ENCODE data around the gene SIGLEC8.

SIGLEC8 gene

DNA sequence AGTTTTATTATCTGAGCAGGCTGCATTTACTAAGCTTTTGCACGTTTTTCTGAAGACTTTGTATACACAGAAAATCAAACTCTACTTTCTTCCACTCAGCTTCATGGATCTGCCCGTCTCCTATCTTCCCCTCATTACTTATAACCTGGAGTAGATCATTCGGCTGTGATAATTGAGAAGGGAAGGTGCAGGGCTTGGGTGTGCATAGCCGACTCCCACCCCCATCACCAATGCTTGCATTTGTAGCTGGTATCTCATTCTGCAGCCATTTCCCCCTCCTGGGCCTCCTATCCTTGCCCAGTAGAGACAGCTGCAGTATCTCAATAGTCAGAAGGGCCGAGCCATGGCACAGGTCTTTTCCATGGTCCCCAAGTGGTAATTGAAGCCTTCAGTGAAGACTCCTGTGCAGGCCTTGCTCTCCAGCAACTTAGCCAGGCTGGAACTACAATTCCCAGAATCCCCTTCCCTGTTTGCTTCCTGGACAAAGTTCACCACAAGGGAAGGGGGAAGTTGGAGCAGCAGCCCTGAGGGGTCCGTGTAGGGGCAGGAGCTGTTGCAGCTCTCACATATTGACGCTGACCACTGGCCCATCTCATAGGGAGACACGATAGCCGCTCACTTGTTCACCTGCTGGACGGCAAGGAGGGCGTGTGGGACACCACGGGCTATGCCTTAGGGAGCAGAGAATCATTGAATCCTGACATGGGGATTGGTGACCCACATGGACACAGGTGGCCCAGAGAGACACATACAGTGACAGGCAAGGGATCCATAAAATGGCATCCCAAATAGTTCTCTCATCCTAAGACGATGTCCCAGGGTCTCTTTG lies 2.1 kb upstream of the SIGLEC8 start:
- DNase-seq (ENCODE audit: low read depth): no peak
- TF ChIP-seq, protein P1, sequence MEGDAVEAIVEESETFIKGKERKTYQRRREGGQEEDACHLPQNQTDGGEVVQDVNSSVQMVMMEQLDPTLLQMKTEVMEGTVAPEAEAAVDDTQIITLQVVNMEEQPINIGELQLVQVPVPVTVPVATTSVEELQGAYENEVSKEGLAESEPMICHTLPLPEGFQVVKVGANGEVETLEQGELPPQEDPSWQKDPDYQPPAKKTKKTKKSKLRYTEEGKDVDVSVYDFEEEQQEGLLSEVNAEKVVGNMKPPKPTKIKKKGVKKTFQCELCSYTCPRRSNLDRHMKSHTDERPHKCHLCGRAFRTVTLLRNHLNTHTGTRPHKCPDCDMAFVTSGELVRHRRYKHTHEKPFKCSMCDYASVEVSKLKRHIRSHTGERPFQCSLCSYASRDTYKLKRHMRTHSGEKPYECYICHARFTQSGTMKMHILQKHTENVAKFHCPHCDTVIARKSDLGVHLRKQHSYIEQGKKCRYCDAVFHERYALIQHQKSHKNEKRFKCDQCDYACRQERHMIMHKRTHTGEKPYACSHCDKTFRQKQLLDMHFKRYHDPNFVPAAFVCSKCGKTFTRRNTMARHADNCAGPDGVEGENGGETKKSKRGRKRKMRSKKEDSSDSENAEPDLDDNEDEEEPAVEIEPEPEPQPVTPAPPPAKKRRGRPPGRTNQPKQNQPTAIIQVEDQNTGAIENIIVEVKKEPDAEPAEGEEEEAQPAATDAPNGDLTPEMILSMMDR (IDR thresholded peaks at IDR 0.05; ENCODE audit: low read depth, low read length, missing control alignments): no peak
- no peak overlapping the region for H3K4me3 ChIP-seq (ENCODE audit: low read depth, low read length)

DNA sequence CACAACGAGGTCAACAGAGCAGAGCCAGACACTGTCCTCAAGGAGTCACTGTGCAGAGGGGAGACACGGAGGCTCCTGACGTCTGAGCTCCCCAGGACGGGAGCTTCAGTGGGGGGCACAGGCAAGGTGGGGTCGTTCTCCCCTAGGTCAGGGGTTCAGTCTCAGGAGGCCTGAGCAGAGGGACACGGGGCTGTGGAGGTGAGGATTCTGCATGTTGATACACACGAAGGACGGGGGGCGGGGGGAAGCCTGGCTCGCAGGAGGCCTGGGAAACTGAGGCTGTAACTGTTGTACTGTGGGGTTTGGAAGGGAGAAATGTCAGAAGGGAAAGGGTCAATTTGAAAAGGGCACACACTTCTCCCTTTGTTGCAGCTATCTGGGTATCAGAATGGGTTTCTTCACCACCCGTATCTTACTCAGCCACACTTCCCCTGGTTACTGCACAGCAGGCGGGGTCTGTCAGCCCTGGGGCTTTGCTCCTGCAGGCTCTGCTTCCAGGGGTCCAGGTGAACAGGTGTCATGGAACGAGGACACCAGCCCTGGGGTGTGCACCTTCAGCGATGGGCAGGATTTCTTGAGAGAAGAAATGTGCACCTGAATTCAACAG lies 748 bp upstream of the SIGLEC8 start:
- TF ChIP-seq, protein P1 (IDR thresholded peaks at IDR 0.05; ENCODE audit: low read depth, low read length, missing control alignments): no peak
- DNase-seq (ENCODE audit: low read depth): no peak
- H3K4me3 ChIP-seq (ENCODE audit: low read depth, low read length): no peak overlapping the region

DNA sequence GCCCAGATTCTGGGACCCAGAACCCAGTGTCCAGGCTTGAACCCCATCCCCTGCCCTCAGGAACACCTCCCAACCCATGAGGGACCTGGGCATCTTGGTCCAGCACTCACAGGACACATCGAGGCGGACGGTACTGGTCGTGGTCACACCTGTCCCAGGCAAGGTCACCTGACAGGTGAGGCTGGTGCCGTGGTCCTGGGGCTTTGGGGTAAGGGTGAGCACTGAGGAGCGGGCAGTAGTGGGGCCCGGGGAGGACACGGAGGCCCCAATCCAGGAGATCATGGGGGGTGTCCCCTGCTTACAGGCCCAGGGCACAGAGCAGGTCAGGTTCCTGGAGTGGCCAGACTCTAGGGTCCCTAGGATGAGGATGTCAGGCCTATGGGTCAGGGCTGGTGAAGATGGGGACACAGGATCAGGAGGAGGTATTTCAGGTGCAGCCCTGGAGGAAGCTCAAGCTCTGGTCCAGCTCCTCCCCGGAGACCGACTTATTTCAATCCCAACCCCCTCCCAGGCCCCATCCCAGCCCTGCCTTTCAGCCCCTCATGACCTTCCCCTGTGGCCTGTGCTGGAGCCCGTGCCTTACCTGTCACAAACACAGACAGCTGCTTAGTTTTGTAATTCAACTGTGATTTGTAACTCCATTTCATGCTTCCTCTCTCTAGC lies 772 bp downstream of the SIGLEC8 start:
- no peak for DNase-seq (ENCODE audit: low read depth)
- no peak overlapping the region for H3K4me3 ChIP-seq (ENCODE audit: low read depth, low read length)
- TF ChIP-seq, protein P1 (IDR thresholded peaks at IDR 0.05; ENCODE audit: low read depth, low read length, missing control alignments): no peak

DNA sequence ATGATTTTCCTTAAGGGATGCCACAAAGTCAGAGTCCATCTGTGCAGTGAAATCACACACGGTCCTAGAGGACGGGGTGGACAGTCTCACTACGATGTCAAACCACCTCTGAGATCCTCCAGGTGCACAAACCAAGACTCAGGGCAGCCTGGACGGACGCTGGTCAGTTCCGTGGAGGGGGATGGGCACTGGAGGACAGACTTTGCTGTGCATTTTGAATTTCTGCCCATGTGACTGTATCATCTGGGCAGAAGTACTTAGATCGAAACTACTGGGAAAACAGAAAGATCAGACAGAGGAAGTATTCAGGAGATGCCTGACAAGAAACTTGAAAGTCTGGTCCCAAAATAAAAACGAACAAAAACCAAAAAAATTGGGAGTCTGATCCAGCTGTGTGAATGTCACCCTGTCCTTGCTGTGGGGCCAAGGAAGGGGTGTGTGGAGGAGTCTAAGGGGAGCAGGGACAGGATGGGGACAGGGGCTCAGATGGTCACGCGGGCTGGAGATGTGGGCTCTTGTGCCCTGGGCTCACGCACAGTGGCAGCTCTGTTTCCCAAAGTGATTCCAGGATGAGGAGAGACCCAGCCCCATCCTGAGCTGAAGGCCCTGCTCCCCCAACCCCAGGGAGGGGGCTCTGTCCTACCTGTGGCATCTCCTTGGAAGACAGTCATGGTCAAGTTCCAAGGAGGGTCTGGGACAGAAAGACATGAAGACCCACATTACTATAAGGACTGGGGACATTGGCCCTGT lies 1.5 kb downstream of the SIGLEC8 start:
- TF ChIP-seq, protein P1 (IDR thresholded peaks at IDR 0.05; ENCODE audit: low read depth, low read length, missing control alignments): no peak
- no peak overlapping the region for H3K4me3 ChIP-seq (ENCODE audit: low read depth, low read length)
- no peak for DNase-seq (ENCODE audit: low read depth)

DNA sequence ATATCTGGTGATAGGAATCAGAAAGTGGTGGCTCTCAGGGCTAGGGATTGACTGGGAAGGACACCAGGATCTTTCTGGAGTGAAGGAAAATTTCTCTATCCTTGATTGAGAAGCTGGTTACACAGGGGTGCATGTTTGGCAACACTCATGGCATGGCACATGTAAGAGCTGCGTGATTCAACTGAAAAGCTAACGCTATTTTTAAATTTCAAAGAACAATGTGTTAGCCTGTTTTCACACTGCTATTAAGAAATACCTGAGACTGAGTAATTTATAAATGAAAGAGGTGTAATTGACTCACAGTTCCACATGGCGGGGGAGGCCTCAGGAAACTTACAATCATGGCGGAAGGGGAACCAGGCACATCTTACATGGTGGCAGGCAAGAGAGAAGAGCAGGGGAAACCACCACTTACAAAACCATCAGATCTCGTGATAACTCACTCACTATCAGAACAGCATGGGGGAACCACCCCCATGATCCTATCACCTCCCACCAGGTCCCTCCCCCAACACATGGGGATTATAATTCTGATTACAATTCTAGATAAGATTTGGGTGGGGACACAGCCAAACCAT lies 7.4 kb downstream of the SIGLEC8 start:
- no peak for DNase-seq (ENCODE audit: low read depth)
- no peak overlapping the region for H3K4me3 ChIP-seq (ENCODE audit: low read depth, low read length)
- TF ChIP-seq, protein P1 (IDR thresholded peaks at IDR 0.05; ENCODE audit: low read depth, low read length, missing control alignments): no peak

DNA sequence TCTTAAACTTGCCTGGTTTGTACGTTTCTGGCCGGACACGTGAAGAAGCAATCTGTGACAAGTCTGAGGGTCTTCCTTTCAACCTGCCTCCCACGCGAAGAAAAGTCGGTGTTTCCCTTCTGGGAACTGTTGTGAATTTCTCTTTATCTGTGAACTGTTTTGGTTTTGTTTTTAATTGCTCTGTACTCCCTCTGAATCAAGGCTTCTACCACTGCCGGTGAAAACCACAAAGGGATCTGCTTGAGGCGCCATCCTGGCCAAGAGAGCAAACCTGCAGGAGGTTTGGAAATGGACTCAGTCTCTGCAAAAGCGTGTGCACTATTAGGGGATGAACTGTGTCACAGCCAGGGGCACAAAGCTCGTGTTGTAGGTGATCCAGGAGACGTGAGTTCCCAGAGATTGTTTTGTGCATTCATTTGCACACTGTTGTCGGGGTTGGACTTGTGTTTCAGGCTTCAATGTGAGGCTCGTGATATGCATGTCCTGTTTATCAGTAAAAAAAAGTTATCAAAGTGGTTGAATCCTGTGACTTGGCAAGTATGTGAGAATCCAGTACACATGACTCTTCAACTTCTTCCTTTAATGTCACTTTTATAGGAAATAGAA lies 9.7 kb downstream of the SIGLEC8 start:
- TF ChIP-seq, protein P1 (IDR thresholded peaks at IDR 0.05; ENCODE audit: low read depth, low read length, missing control alignments): no peak
- no peak for DNase-seq (ENCODE audit: low read depth)
- no peak overlapping the region for H3K4me3 ChIP-seq (ENCODE audit: low read depth, low read length)

Measured in GM12864 (cell line).